GM12878 (cell line): ENCODE data around the gene KIFAP3.

ENCODE experiments used
- EZH2 ChIP-seq: IDR thresholded peaks from 2 replicates; pipeline ENCODE4 v1.6.1; 2012; ENCODE audit warnings: low read depth, mild to moderate bottlenecking, control low read depth, inconsistent platforms, low read length, borderline replicate concordance; ENCODE audit not compliant: control insufficient read depth
- IRF4 ChIP-seq: IDR thresholded peaks from 2 replicates; pipeline ENCODE4 v1.6.1; 2011; ENCODE audit warnings: low read depth, low read length

- TF ChIP-seq EZH2 (no peak), IRF4 (no peak)
Measured at GRCh38 chr1:170097449-170097948, 23.0 kb upstream of the KIFAP3 start.
